NCI-H146 treated with DMSO at 0.1 percent for 48 hours (cell line): ENCODE measurements around the gene ABL1.
"Not testable (repeated sequence)": the region's sequence is repeated elsewhere in the genome, so short reads cannot be mapped to it uniquely, and the experiment has no call there.

ENCODE experiments used
- DNase-seq: peaks from one replicate; lab custom pipeline; 2025; ENCODE audit not compliant: unreplicated experiment; lab: John Stamatoyannopoulos, UW

The ABL1 gene

DNA sequence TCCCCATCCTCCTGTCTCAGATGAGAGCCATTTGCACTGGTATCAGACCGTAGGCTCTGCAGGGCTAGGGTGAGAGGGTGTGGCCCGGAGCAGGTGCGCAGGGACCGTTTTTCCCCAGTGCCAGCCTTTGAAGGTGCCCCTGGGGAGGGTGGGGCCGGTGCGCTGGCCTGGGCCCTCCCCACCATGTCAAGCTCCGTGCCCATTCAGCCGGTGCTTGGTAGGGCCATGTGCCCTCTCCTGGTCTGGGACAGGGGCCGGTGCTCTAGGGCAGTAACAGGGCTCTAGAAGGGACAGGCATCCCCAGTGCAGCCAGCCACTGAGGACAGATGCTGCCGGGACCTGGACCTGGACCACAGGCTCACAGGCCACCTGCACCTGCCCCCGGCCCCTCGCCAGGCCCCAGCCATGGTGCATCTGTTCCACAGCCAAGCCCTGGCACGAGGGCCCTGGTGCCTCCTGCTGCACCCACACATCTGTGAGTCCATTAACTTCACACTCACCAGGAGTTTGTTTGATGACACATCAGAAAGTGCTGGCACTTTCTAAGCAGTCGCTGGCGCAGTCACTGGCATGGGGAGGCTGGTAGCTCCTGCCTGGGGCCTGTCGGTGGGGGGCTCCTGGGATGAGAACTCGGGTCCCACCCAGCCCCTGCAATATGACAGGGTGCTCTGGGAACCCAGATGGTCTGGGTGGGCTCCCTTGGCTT lies 66.6 kb downstream of the ABL1 start:
- no peak for DNase-seq

DNA sequence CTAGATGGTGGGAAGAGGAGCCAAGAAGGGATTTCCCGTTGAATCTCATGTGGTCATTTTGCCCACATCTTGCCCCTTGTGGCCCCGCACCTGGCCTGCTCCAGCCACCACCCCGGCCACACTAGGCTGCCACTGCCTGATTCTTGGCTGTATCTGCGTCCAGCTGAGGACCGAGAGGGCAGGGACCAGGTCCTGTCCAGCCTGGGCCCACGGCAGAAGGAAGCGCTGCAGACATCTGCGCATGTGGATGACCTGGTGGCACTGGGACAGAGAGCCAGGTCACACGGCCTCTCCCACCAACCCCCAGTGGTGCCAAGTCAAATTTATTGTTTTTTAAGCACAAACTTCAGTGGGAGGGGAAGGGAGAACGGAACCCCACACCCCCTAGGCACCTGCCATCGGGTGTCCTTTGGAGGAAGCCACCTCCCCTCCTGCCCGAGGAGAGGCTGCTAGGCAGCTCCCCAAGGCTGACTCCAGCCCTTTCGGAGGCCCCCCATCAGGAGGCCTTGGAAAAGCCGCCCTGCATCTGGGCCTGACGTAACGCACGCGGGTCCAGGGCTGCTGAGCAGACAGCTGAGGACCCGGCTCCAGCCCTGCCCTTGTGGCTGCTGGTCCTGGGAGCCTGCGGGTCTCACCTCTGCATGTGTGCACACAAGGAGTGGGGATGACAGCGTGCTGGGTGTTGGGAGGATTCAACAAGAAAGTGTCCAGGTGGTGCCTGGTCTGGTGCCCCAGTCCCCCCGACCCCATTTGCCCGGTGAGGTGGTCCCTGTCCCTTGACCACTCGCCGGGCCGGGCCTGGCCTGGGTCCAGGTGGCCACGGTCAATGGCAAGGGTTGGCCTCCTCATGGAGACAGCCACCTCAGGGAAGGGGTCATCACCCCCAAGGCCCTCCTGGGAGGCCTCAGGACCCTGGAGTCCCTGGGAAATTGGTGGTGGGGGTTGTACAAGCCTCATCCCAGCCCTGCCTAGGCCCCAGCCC lies 67.4 kb downstream of the ABL1 start:
- no peak for DNase-seq

DNA sequence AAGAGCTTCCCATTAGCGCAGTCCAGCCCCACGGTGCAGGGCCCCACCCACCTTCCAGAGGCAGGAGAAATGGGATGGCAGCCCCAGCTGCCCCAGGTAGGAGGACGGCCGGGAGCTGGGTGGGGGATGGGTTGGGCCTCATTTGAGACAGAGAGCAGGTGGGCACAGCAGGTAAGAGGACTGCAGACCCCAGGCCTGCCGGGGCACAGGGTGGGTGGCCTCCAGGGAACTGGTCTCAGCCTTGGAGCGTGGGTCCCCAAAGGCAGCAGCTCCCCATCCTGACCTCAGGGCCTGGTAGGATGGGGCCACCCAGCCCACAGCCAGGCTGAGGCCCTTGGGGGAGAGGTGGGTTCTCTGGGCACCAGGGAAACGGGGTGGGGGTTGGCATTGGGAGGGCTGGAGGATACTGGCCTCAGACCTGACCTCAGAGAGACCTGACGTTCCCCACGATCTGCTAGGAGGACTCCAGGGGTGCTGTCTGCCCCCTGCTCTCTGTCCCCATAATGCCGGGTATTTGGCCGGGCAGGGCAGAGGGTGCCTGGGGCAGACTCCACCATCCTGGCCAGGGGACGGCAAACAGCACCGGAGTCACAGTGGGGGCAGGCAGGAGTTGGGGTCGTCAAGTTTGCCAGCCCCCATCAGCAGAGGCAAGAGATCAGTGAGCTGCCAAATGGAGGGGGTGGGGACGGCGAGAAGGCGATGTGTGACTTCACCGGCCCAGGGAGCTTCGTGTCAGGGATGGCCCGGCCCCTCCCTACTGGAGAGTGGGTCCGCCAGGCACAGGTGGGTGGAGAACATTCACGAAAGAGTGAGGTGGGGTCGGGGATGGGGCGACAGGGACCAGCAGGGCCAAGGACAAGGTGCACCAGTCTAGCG lies 68.4 kb downstream of the ABL1 start:
- no peak for DNase-seq

DNA sequence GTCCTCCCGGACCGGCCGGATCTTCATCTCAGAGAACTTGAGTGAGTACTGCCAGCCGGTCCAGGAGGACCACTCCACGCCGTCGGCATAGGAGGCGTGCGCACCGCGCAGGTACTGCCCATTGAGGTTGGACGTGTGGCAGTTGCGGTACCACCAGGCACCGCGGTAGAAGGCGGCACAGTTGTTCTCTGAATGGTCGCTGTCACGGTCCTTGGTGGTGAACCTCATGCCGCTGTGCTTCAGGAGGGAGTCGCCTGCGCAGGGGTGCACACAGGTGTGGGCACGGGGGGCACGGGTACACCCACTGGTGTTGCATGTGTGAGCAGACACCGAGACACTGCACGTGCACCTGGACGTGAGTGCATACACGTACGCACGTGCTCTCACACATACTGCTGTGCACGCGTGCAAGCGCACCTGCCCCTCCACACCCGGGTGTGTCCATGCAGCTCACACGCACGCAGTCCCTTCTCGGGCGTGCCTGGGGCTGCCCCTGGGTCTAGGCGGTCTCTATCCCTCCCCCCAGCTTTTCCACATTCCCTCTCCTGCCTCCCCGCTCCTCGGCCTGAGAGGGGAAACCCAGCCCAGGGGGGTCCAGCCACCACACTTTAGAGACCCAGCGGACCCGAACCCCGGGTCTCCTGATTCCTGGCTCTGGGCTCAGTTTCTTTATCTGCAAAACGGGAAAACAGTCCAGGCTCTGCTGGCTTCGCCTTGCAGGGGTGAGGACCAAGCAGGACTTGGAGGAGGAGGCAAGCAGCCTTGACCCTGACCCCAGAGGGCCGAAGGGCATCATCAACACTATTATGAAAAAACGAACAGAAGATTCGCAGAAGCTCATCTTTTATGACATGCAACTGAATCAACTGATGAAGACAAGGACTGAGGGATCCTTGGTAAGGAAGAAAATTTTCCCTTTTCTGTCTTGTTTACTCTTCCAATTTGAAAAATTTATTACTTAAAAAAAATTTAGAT lies 69.3 kb downstream of the ABL1 start:
- no peak for DNase-seq

DNA sequence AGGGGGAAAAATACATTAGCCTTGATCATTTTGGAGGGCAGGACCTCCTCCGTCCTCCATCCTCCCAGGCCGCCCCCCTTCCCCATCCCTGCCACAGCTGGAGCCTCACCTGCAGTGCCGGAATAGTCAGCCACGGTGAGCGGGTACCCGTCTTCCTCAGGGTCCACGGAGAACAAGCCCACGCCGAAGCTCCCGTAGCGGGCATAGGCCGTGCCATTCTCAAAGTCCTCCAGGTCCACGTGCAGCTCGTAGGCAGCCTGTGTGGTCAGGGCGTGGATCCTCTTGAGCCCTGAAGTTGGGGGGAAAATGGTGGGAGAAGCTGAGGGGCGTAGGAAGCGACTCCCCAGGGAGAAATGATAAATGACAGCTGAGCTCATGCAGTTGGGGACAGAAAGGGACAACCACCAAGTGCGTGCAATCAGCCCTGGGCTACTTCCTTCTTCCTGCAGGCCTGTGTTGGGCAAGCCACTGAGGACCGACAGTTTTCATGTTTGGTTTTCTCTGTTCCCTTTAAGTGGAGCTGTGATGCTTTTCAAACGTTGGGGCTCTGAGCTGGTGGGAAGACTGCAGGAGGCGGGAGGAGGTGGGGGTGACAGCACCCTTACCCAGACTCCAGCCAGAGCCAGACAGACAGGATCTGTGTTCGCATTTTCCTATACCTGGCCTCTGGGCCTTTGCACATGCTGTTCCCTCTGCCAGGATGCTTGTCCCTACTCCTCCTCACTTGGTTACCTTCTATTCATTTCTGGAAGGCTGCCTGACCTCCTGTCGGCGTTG lies 70.3 kb downstream of the ABL1 start:
- DNase-seq, result no peak

DNA sequence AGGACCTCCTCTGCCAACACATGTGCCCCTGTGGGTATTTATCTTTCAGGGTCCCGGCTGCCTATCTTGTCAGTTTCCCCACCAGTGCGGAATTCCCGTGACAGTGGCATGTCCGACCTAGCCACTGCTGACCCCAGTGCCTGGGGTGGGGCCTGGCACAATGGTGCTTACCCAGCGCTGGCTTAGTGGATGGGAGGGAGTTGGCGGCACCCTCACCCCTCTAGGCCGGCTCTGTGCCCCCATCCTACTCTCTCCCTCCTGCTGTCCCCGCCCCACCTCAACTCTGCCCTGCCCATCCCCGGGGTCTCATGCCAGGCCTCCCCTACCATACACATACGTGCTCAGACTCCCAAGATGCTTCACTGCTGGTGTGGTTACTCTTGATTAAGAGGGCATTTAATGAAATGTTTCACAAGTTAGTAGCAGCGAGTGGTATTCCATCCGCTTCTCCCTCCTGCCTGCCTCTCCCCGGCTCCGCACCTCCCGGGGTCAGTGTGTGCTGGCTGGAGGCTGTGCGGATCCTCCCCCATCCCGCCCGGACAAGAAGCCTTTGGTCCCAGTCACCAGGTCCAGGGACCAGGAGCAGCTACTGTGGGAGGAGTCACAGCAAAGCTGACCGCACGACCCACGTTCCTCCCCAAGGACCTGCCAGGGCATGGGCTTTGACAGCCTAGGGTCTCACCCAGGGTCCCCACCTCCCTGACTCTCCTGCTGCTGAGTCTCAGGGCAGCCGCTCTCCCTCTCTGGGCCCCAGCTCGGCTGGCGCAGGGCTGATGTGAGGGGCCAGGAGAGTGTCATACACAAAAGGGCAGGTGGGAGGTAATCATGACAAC lies 71.1 kb downstream of the ABL1 start:
- DNase-seq, result no peak

DNA sequence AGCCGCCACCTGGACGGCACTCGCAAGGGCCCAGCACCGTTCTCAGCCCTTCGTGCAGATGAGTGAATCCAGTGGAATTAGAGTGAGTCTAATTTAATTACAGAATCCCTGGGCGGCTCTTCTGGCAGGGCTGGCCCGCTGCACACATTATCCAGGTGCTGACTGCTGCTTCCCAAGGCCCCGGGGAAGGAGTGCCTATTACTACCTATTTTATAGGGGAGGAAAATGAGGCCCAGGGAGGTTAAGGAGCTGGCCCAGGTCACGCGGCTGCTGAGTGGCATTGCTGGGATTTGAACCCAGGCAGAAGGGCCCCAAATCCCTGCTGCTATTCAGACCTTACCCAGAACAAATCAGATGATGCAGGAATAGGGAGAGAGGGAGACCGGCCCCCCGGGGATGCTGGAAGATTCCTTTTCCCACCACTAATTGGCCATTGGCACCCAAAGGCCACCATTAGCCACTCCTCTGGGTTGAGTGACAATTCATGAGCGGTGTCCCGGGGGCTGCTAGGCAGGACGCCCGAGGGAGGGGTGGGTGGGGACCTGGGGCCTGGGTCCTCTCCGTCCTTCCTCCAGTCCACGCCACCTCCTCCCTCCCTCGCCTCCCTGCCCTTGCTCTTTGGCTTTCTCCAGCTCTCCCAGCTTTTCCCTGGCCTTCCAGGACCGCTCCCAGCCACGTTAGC lies 71.8 kb downstream of the ABL1 start:
- no peak for DNase-seq

DNA sequence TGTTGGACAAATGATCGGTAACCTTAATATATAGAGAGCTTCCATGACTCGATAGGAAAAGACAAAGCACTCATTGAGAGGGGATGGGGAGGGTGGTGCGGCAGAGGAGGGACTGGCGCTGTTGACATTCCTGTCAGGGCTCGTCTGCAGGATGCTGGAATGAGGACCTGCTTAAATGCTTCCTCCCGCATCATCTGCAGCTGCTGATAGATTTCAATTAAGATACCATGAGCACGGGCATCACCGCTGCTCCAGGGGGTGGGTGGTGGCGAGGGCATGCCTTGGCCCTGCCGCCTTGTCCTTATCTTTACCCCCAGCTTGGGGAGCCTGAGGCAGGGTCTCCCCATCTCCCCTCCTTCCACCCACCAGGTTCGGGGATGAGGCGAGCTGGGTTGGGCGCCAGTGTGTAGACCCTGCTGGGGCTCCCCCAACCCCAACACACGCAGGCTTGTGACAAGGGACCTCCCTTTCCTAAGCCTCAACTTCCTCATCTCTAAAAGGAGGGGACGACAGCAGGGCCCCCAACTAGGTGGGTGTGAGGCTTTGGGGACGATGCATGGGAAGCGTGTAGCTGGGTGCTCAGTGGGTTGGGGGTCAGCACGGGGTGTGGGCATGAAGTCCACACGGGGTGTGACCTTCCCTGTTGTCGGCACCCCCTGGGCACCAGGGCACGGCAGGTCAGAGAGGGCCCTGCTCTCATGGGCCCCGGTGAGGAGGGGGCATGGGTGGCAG lies 73.3 kb downstream of the ABL1 start:
- no peak for DNase-seq

DNA sequence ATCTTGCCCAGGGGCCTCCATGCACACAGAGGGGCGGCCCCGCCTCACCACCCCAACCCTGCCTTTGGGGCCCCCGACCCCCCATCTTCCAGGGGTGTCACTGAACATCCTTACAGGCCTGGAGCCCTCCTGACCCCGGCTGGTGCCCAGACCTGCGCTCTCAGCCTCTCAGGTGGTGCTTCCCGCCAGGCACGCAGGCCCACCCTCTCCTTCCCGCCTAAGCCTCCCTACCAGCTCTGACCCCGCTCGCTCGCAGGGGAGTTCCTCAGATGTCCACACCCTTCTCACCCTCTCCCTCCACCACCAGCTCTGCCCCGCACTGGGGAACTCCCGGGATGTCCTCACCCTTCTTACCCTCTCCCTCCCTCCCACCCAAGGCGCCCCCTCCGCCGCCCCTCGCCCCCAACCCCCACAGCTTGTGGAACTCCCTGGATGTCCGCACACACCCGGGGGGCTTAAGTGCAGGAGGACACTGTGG lies 73.9 kb downstream of the ABL1 start:
- no peak for DNase-seq

DNA sequence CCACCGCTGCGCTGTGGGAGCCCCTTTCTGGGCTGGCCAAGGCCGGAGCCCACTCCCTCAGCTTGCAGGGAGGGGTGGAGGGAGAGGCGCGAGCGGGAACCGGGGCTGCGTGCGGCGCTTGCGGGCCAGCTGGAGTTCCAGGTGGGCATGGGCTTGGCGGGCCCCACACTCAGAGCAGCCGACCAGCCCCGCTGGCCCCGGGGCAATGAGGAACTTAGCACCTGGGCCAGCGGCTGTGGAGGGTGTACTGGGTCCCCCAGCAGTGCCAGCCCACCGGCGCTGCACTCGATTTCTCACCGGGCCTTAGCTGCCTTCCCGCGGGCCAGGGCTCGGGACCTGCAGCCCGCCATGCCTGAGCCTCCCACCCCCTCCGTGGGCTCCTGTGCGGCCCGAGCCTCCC lies 75.0 kb downstream of the ABL1 start:
- DNase-seq, result not testable (repeated sequence)

DNA sequence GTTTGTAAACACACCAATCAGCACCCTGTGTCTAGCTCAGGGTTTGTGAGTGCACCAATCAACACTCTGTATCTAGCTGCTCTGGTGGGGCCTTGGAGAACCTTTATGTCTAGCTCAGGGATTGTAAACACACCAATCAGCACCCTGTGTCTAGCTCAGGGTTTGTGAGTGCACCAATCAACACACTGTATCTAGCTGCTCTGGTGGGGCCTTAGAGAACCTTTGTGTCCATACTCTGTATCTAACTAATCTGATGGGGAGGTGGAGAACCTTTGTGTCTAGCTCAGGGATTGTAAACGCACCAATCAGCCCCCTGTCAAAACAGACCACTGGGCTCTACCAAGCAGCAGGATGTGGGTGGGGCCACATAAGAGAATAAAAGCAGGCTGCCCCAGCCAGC lies 75.6 kb downstream of the ABL1 start:
- not testable (repeated sequence) for DNase-seq

DNA sequence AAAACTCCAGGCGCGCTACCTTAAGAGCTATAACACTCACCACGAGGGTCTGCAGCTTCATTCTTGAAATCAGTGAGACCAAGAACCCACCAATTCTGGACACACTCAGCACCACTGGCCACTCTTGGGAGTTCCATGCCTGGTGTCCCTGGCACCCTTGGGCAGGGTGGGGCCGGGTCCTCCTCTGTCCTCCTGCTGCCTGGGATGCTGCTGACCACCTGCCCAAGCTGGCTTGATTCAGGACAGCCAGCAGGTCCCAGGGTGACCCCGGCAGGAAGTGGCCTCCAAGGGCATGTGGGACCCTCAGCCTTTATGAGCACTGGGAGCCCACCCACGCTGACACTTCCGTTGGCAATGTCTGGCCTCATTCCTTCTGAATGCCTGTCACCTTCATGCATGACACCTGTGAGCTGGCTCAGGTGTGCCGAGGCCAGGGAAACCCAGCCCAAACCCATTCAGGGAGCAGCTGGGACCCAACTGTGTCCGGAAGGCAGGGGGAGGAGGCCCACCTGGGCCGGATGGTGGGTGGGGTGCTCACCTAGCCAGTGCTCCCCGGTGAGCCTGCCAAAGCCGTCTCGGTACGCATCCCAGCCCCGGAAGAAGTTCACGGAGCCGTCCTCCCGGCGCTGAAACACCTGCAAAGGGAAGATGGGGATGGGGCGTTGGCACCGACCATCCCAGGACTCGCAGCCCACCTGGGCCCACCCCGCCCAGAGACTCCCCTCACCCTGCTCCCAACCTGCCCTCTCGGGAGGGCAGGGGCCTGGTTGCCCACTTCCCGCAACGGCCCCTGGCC lies 76.4 kb downstream of the ABL1 start:
- DNase-seq, result no peak

DNA sequence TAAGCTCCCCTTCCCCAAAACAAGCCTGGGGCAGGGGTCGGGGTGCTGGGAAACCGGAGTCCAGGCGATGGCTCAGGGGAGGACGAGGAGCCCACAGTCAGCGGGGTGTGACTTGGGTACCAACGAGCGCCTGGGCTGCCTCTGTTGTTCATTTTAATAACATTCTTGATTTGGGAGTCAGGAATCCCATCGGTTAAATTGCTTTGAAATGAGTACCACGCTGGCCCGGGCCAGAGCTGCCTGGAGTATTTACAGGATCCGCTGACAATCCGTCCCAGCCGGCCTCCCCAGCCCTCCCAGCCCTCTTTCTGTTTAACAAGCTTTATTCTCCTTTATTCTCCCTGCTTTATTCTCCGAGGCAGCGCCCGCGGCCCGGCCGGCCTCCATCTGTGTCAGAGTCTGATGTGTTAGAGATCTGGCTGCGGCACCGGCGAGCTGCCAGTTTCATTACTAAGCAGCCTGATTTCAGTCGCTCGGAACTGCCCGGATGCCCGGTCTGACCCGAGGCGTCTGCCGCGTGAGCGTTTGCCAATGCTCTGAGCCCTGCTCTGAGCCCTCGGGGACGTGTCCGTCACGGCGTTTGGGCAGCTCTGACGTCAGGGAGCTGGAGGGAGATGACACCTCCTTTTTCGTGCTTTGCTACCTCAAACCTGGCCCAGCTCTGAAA lies 78.0 kb downstream of the ABL1 start:
- no peak for DNase-seq

DNA sequence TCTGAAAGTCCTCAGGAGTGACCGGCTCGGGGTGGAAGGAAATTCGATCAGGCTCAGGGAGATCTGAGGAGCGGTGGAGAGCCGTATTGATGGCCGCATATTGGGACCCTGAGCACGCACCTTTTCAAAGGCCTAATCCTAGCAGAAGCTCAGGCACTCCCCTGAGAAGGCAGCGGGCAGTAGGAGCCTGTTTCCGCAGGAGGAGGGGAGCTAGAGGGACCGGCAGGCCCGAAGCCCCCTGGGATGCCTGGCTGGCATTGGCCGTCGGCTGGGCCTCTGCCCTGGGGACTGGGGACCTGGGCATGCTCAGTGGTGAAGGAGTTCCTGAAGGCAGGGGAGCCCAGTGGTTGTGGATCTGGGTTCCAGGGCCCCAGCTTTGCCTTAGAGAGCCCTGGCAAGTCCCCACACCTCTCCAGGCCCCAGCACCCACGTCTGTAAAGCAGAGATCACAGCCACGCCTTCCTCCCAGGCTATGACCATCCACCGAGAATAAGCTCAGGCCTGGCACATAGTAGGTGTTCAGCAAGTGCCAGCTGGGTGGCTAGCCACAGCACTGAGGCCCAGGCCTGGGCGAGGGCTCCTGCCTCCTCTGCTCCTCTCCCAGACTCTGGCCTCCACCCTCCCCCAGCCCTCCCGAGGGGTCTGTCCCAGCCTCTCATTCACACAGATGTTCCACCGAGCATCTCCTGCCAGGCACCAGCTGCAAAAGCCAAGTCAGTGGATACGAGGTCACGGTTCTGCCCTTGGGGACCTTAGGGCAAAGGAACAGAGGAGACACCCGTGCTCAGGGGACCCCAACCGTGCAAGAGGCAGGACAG lies 78.8 kb downstream of the ABL1 start:
- no peak for DNase-seq
